ENCODE data around the gene PTPRC.
A peak's percentile ranks its signal among the peaks of the same experiment; 100 is the strongest.

The PTPRC gene

GRCh38 chr1:198620218-198620617 is 18.6 kb upstream of the PTPRC start:
- DNase-seq (ENCODE audit: low read depth in 2 of 2) = no peak

- peak in 1 of 2 experiments; percentile 56 for DNase-seq (ENCODE audit: low read depth in 2 of 2)
These were observed 17.7 kb upstream of the PTPRC start for GRCh38 chr1:198620951-198621824.

- no peak for DNase-seq (ENCODE audit: low read depth in 2 of 2)
These were observed 16.8 kb upstream of the PTPRC start for GRCh38 chr1:198622001-198622400.

- no peak for DNase-seq (ENCODE audit: low read depth in 2 of 2)
These were observed 14.8 kb upstream of the PTPRC start for GRCh38 chr1:198623752-198624647.

- DNase-seq (ENCODE audit: low read depth in 2 of 2) = no peak
These were observed 14.2 kb upstream of the PTPRC start for GRCh38 chr1:198624648-198624980.

GRCh38 chr1:198627436-198628066 is 11.3 kb upstream of the PTPRC start:
- DNase-seq (ENCODE audit: low read depth in 2 of 2) = no peak

- DNase-seq (ENCODE audit: low read depth in 2 of 2) = no peak
These were observed 10.8 kb upstream of the PTPRC start for GRCh38 chr1:198628067-198628455.

- DNase-seq (ENCODE audit: low read depth in 2 of 2) = no peak
These were observed 9.2 kb upstream of the PTPRC start for GRCh38 chr1:198629610-198630009.

GRCh38 chr1:198630863-198631262 is 8.0 kb upstream of the PTPRC start:
- no peak for DNase-seq (ENCODE audit: low read depth in 2 of 2)

GRCh38 chr1:198631292-198631691 is 7.5 kb upstream of the PTPRC start:
- no peak for DNase-seq (ENCODE audit: low read depth in 2 of 2)

- no peak for DNase-seq (ENCODE audit: low read depth in 2 of 2)
These were observed 6.8 kb upstream of the PTPRC start for GRCh38 chr1:198632007-198632406.

GRCh38 chr1:198633675-198634121 is 5.1 kb upstream of the PTPRC start:
- DNase-seq (ENCODE audit: low read depth in 2 of 2) = no peak

- no peak for DNase-seq (ENCODE audit: low read depth in 2 of 2)
These were observed 2.9 kb upstream of the PTPRC start for GRCh38 chr1:198635964-198636363.

GRCh38 chr1:198636391-198636790 is 2.4 kb upstream of the PTPRC start:
- no peak for DNase-seq (ENCODE audit: low read depth in 2 of 2)

GRCh38 chr1:198637157-198637556 is 1.7 kb upstream of the PTPRC start:
- no peak for DNase-seq (ENCODE audit: low read depth in 2 of 2)

- no peak for DNase-seq (ENCODE audit: low read depth in 2 of 2)
These were observed 863 bp upstream of the PTPRC start for GRCh38 chr1:198637916-198638437.

GRCh38 chr1:198638441-198638840 is 399 bp upstream of the PTPRC start:
- no peak for DNase-seq (ENCODE audit: low read depth in 2 of 2)

- no peak for DNase-seq (ENCODE audit: low read depth in 2 of 2)
These were observed 867 bp downstream of the PTPRC start for GRCh38 chr1:198639671-198640143.

GRCh38 chr1:198640174-198640573 is 1.3 kb downstream of the PTPRC start:
- no peak for DNase-seq (ENCODE audit: low read depth in 2 of 2)

GRCh38 chr1:198641501-198641900 is 2.7 kb downstream of the PTPRC start:
- DNase-seq (ENCODE audit: low read depth in 2 of 2) = no peak

- DNase-seq (ENCODE audit: low read depth in 2 of 2) = no peak
These were observed 3.3 kb downstream of the PTPRC start for GRCh38 chr1:198641966-198642668.

Data from stimulated activated CD4-positive, alpha-beta T cell treated with anti-CD3 and anti-CD28 coated beads, Interleukin-12 subunit alpha, Interleukin-12 subunit beta, amount 100 ng/mL, for 24 hours (primary cell).